ENCODE measurements around the gene CCNG1. TPM values are rescaled to one million over a fixed set of nuclear protein-coding genes. Genes with fewer than 3 reads are reported as not detected.
A peak's percentile ranks its signal among the peaks of the same experiment; 100 is the strongest.

Gene CCNG1
- total RNA-seq, 6 donors from 2014 or later = 52.5 to 118 (median 73.8) TPM

DNA sequence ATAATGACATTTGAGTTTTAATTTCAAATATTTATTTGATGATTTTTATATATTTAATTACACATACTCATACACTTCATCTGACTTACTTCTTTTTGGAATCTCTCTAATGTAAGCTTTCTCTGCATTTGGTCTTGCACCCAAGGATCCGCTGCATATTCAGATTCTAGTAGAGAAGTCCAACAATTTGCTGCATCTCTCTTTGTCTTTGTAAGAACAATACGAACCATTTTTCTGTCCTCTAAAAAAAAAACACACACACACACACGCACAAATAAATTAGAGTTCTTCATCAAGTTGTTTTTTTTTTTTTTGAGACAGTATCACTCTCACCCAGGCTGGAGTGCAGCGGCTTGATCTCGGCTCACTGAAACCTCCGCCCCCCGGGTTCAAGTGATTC is 19.4 kb downstream of the CCNG1 start:
- Histone ChIP-seq H3K9me3 (no peaks in the 10 kb centered on the region), H3K4me3 (no peak overlapping the region), H3K27me3 (no peaks in the 10 kb centered on the region), H3K27ac (no peak overlapping the region), H3K4me1 (peaks cover 20 to 32% (median 21%) of the 10 kb centered on the region in 4 donors), H3K36me3 (peaks cover 0 to 36% (median 5%) of the 10 kb centered on the region in 4 donors)
- no peak for TF ChIP-seq POLR2AphosphoS5 (IDR thresholded peaks at IDR 0.05)
- TF ChIP-seq POLR2A (IDR thresholded peaks at IDR 0.05) = no peak
- TF ChIP-seq, protein P1, sequence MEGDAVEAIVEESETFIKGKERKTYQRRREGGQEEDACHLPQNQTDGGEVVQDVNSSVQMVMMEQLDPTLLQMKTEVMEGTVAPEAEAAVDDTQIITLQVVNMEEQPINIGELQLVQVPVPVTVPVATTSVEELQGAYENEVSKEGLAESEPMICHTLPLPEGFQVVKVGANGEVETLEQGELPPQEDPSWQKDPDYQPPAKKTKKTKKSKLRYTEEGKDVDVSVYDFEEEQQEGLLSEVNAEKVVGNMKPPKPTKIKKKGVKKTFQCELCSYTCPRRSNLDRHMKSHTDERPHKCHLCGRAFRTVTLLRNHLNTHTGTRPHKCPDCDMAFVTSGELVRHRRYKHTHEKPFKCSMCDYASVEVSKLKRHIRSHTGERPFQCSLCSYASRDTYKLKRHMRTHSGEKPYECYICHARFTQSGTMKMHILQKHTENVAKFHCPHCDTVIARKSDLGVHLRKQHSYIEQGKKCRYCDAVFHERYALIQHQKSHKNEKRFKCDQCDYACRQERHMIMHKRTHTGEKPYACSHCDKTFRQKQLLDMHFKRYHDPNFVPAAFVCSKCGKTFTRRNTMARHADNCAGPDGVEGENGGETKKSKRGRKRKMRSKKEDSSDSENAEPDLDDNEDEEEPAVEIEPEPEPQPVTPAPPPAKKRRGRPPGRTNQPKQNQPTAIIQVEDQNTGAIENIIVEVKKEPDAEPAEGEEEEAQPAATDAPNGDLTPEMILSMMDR (IDR thresholded peaks at IDR 0.05) = no peak
- TF ChIP-seq EP300 (IDR thresholded peaks at IDR 0.05) = no peak
- no peak for DNase-seq
- 94 to 96% methylated on average over 7 of the region's 7 CpGs for WGBS, 2 donors
- ATAC-seq (ENCODE audit: low FRiP score in 2 of 2) = no peak

DNA sequence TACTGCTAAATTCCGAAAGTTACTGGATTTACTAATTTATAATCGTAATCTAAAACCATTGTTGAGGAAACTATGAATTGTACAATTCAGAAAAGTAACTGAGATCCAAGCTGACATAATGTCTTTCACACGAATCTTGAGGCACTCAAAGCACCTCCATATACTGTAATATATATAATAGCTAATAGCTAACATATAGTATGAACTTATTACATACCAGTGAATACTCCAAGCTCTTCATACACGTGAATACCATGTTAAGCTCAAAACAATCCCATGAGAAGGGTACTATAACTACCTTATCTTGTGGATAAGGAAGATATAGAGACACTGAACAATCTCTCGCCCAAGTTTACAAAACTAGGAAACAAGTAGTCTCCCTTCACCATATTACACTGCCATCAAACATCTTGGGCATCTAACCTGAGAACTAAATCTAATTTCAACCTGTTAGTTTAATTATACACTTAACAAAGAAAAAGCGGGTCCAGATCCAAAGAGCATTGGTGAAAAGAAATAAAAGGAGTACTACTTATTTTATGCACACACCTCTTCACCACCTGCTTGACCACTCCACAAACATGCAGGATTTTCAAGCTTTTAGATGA is 21.5 kb downstream of the CCNG1 start:
- H3K36me3 ChIP-seq = peaks cover 0 to 19% (median 5%) of the 10 kb centered on the region in 4 donors
- DNase-seq (no peak), ATAC-seq (ENCODE audit: low FRiP score in 2 of 2) (no peak)
- H3K4me3 ChIP-seq = peak overlapping the region in 3 of 4 donors; percentile 76 to 91 (median 82)
- 34 to 39% methylated on average over 6 of the region's 6 CpGs for WGBS, 2 donors
- no peaks in the 10 kb centered on the region for H3K9me3 ChIP-seq
- H3K27me3 ChIP-seq = no peaks in the 10 kb centered on the region
- peaks cover 20 to 32% (median 21%) of the 10 kb centered on the region in 4 donors for H3K4me1 ChIP-seq
- TF ChIP-seq POLR2A (IDR thresholded peaks at IDR 0.05) (no peak), POLR2AphosphoS5 (IDR thresholded peaks at IDR 0.05) (no peak), EP300 (IDR thresholded peaks at IDR 0.05) (no peak)
- TF ChIP-seq, protein P1 (IDR thresholded peaks at IDR 0.05) = no peak
- H3K27ac ChIP-seq = peak overlapping the region; percentile 96 to 97 (median 96)

DNA sequence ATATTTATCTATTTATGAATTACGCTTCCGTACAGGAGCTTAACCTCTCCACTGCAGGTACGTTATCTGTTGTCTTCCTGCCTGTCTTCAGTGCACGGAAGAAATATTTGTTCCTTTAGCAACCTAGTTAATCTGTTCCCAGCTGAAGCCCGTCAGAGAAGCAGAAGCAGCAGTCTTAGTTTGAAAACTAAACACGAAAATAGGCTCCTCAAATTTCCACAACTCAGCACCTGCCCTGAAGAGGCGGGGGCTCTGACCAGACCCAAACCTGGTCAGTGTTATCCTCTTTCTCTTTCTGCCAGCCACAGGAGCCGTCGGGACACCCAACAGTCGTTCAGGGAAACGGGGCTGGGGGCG is 22.0 kb downstream of the CCNG1 start:
- DNase-seq (no peak), ATAC-seq (ENCODE audit: low FRiP score in 2 of 2) (peak in 1 of 2 donors; percentile 1)
- TF ChIP-seq, protein P1 (IDR thresholded peaks at IDR 0.05) = no peak
- TF ChIP-seq POLR2AphosphoS5 (IDR thresholded peaks at IDR 0.05) (no peak), EP300 (IDR thresholded peaks at IDR 0.05) (no peak), POLR2A (IDR thresholded peaks at IDR 0.05) (no peak)
- 0 to 2% methylated on average over 9 to 12 of the region's 12 CpGs for WGBS, 2 donors
- Histone ChIP-seq H3K4me1 (peaks cover 20 to 32% (median 21%) of the 10 kb centered on the region in 4 donors), H3K36me3 (peaks cover 0 to 15% (median 3%) of the 10 kb centered on the region in 4 donors), H3K9me3 (no peaks in the 10 kb centered on the region), H3K27me3 (no peaks in the 10 kb centered on the region), H3K4me3 (peak overlapping the region; percentile 51 to 91 (median 79)), H3K27ac (peak overlapping the region; percentile 96 to 97 (median 96))

DNA sequence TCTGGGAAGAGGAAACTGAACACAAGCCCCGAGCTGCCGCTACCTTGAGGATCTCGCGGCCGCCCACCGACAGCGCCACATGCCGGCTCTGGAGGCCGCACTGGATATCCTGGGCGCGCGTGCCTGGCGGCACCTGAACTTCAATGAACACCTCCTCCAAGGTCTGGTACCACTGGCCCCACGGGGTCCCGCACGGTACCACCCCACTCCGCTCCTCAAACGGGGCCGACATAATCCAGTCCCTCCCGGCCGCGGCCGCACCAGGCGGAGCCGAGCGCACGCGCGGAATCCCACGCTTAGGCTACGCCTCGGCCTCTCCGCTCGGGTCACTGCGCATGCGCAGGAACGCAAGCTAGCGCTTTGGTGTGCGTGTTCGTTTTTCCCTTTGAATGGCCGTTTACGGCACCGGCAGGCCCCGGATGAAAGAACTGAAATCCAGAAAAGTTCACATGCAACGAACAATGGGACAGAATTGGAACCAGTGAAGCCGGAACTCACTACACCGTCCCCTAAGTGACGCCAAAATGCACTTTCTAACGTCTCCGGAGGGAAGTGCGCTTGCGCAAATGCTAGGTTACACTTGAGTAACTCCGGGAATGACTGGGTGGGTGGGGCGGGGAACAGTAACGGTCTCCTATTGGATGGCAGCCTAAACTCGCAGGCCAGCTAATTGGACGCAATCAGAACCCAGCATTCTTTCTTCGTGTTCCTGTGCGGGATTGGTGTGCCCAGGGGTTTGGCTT is 22.6 kb downstream of the CCNG1 start, which contains the start of gene NUDCD2:
Gene NUDCD2 (minus strand): TSS at position 284 of the 743 bp plus-strand sequence. CDS start 52 bp downstream, at position 232.
- WGBS, 2 donors = 0% methylated on average over 34 to 36 of the region's 59 CpGs

More for the DNA sequence above, 22.6 kb downstream of the CCNG1 start, which contains the start of gene NUDCD2:
- TF ChIP-seq, protein P1 (IDR thresholded peaks at IDR 0.05) = peak in 3 of 6 experiments; percentile 20 to 48 (median 30)
- TF ChIP-seq EP300 (IDR thresholded peaks at IDR 0.05) (no peak), POLR2AphosphoS5 (IDR thresholded peaks at IDR 0.05) (peak; percentile 87 to 95), POLR2A (IDR thresholded peaks at IDR 0.05) (peak in 3 of 4 donors; percentile 62 to 92 (median 92))
- Histone ChIP-seq H3K27me3 (no peaks in the 10 kb centered on the region), H3K4me3 (peak within 1 kb of the TSS; percentile 51 to 91 (median 79)), H3K4me1 (peaks cover 20 to 32% (median 21%) of the 10 kb centered on the region in 4 donors), H3K36me3 (peaks cover 0 to 10% (median 2%) of the 10 kb centered on the region in 4 donors), H3K9me3 (no peaks in the 10 kb centered on the region), H3K27ac (peak within 1 kb of the TSS; percentile 96 to 97 (median 96))
- DNase-seq = peak; percentile 95 to 98
- peak; percentile 96 to 99 for ATAC-seq (ENCODE audit: low FRiP score in 2 of 2)

Measured in upper lobe of left lung (tissue), 6 donors.